Tibial nerve (tissue), 4 donors: ENCODE measurements around the gene FRY. TPM values are rescaled to one million over a fixed set of nuclear protein-coding genes. Genes with fewer than 3 reads are reported as not detected.

Experiments used
- DNase-seq, 2 donors: peaks; one replicate each; pipeline ENCODE4 v3.0.0-alpha.2; 2019; ENCODE audit warnings: low spot score in 2 of 2
- H3K27ac ChIP-seq, 4 donors: fragments of 200-600 bp; sonication (generic) in 3 of 4; one replicate each; pipeline ENCODE4 v1.5.1; 2017 to 2019; ENCODE audit warnings: mild to moderate bottlenecking in 1 of 4
- H3K27me3 ChIP-seq, 2 donors: fragments of 200-600 bp; sonication (generic) in 1 of 2; one replicate each; pipeline versions ENCODE4 v1.5.1 to v1.6.0; 2017 to 2019
- H3K36me3 ChIP-seq, 3 donors: fragments of 200-600 bp; sonication (generic); one replicate each; pipeline ENCODE4 v1.5.1; 2018 to 2019
- H3K4me1 ChIP-seq, 4 donors: fragments of 200-600 bp; sonication (generic) in 3 of 4; one replicate each; pipeline ENCODE4 v1.5.1; 2017 to 2019
- H3K4me3 ChIP-seq, 4 donors: fragments of 200-600 bp; sonication (generic) in 3 of 4; one replicate each; pipeline ENCODE4 v1.5.1; 2017 to 2019; ENCODE audit warnings: mild to moderate bottlenecking in 1 of 4, moderate library complexity in 1 of 4
- H3K9me3 ChIP-seq, 4 donors: fragments of 200-600 bp; sonication (generic) in 3 of 4; one replicate each; pipeline ENCODE4 v1.5.1; 2017 to 2019
- EP300 ChIP-seq, 2 donors: sonication (generic); formaldehyde crosslinking; IDR thresholded peaks; one replicate each; pipeline ENCODE4 v1.6.1; 2017; ENCODE audit warnings: antibody characterized with exemption in 2 of 2, mild to moderate bottlenecking in 1 of 2
- POLR2A ChIP-seq, 2 donors: fragments of 450-650 bp; IDR thresholded peaks; one replicate each; pipeline ENCODE4 v1.6.1; 2017; ENCODE audit warnings: antibody characterized with exemption in 2 of 2, mild to moderate bottlenecking in 2 of 2, moderate library complexity in 2 of 2
- WGBS, 2 donors: methylation state at CpG; one replicate each; pipeline ENCODE4 v1.1.5; 2018; 5-methylcytosine and 5-hydroxymethylcytosine counted together
- total RNA-seq, 4 donors: library from RNA; depleted of rRNA; stranded (reverse); fragments of >200 nt; gene quantifications; one replicate each; pipeline ENCODE4 v1.1.0, GENCODE V29; 2016
- TF ChIP-seq, protein P1 (sequence below), 5 experiments: fragments of 200-600 bp in 3 of 5; fragments of 450-650 bp in 2 of 5; sonication (generic) in 3 of 5; IDR thresholded peaks; one replicate each; pipeline ENCODE4 v1.5.1; 2016 to 2019; ENCODE audit warnings: antibody characterized with exemption in 5 of 5, mild to moderate bottlenecking in 3 of 5, moderate library complexity in 2 of 5

Gene FRY
- total RNA-seq, 4 donors from 2014 or later: 48.9 to 94.6 (median 75.8) TPM

- no peak for DNase-seq
- Histone ChIP-seq H3K36me3 (no peaks in the 10 kb centered on the region), H3K27ac (no peak overlapping the region), H3K4me1 (peaks cover 0 to 4% (median 0%) of the 10 kb centered on the region in 4 donors), H3K4me3 (no peak overlapping the region), H3K27me3 (no peaks in the 10 kb centered on the region), H3K9me3 (no peaks in the 10 kb centered on the region)
- WGBS, 2 donors: 83 to 86% methylated on average over 4 of the region's 4 CpGs
- TF ChIP-seq POLR2A (IDR thresholded peaks at IDR 0.05): no peak
- no peak for TF ChIP-seq EP300 (IDR thresholded peaks at IDR 0.05)
- TF ChIP-seq, protein P1, sequence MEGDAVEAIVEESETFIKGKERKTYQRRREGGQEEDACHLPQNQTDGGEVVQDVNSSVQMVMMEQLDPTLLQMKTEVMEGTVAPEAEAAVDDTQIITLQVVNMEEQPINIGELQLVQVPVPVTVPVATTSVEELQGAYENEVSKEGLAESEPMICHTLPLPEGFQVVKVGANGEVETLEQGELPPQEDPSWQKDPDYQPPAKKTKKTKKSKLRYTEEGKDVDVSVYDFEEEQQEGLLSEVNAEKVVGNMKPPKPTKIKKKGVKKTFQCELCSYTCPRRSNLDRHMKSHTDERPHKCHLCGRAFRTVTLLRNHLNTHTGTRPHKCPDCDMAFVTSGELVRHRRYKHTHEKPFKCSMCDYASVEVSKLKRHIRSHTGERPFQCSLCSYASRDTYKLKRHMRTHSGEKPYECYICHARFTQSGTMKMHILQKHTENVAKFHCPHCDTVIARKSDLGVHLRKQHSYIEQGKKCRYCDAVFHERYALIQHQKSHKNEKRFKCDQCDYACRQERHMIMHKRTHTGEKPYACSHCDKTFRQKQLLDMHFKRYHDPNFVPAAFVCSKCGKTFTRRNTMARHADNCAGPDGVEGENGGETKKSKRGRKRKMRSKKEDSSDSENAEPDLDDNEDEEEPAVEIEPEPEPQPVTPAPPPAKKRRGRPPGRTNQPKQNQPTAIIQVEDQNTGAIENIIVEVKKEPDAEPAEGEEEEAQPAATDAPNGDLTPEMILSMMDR (IDR thresholded peaks at IDR 0.05): no peak
Measured at GRCh38 chr13:32016631-32017030, 14.9 kb upstream of the FRY start.

GRCh38 chr13:32017474-32017873 is 14.1 kb upstream of the FRY start:
- TF ChIP-seq POLR2A (IDR thresholded peaks at IDR 0.05) (no peak), EP300 (IDR thresholded peaks at IDR 0.05) (no peak)
- TF ChIP-seq, protein P1 (IDR thresholded peaks at IDR 0.05): no peak
- Histone ChIP-seq H3K9me3 (no peaks in the 10 kb centered on the region), H3K27me3 (no peaks in the 10 kb centered on the region), H3K4me1 (peaks cover 0 to 13% (median 0%) of the 10 kb centered on the region in 4 donors), H3K4me3 (no peak overlapping the region), H3K36me3 (no peaks in the 10 kb centered on the region), H3K27ac (no peak overlapping the region)
- no peak for DNase-seq
- 86 to 90% methylated on average over 6 of the region's 6 CpGs for WGBS, 2 donors

DNA sequence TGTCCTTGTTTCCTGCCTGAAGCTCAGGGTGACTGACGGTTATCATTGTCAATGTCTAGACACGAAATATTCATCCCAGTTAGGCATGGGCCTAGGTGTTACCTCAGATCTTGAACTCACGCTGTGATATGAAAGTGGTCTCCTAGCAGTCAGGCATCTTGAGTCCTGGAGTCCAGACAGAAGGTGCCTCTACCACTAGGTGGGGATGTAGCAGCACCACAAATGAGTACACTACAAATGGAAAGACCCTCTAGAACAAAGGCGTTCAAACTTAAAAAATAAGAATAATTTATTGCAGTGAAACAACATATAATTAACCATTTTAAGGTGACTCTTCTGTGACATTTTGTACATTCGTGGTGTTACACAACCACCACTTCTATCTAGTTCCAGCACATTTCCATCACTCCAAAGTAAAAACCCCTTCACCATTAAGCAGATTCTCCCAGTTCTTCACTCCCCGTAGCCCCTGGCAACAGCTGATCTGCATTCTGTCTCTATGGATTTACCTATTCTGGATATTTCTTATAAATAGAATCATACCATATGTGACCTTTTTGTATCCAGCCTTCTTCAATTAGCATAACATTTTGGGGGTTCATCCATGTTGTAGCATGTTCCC is 11.9 kb upstream of the FRY start:
- DNase-seq: peak in 1 of 2 donors; percentile 67
- Histone ChIP-seq H3K27ac (no peak overlapping the region), H3K4me1 (peaks cover 0 to 17% (median 0%) of the 10 kb centered on the region in 4 donors), H3K36me3 (no peaks in the 10 kb centered on the region), H3K9me3 (no peaks in the 10 kb centered on the region), H3K4me3 (no peak overlapping the region), H3K27me3 (no peaks in the 10 kb centered on the region)
- WGBS, 2 donors: 38 to 41% methylated on average over 6 of the region's 6 CpGs
- TF ChIP-seq POLR2A (IDR thresholded peaks at IDR 0.05) (no peak), EP300 (IDR thresholded peaks at IDR 0.05) (no peak)
- TF ChIP-seq, protein P1 (IDR thresholded peaks at IDR 0.05): peak; percentile 32 to 64 (median 58)

DNA sequence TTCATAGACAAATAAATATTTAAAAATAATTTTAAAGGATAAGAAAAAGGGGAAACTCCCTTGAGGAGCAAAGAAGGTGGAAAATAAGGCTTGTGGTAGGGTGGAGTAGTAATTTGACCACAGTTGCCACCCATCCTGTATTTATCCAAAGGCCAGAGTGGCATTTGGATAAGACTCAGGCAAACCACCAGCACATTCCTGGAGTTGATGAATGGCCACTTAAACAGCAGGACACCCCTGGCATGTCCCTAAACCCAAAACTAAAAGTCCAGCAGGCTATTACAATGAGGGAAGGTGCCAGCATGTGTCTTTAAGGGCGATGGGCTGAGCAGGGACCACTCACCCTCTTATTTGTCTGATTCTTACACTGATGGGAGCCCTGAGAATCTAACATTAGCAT is 9.8 kb upstream of the FRY start:
- no peaks in the 10 kb centered on the region for H3K27me3 ChIP-seq
- TF ChIP-seq, protein P1 (IDR thresholded peaks at IDR 0.05): no peak
- TF ChIP-seq EP300 (IDR thresholded peaks at IDR 0.05): no peak
- no peak for TF ChIP-seq POLR2A (IDR thresholded peaks at IDR 0.05)
- no peaks in the 10 kb centered on the region for H3K36me3 ChIP-seq
- H3K4me1 ChIP-seq: peaks cover 0 to 17% (median 0%) of the 10 kb centered on the region in 4 donors
- WGBS, 2 donors: 64 to 79% methylated on average over 1 of the region's 1 CpG
- DNase-seq: no peak
- no peak overlapping the region for H3K4me3 ChIP-seq
- no peak overlapping the region for H3K27ac ChIP-seq
- H3K9me3 ChIP-seq: no peaks in the 10 kb centered on the region

- Histone ChIP-seq H3K27me3 (no peaks in the 10 kb centered on the region), H3K36me3 (no peaks in the 10 kb centered on the region), H3K9me3 (no peaks in the 10 kb centered on the region), H3K27ac (no peak overlapping the region), H3K4me1 (peaks cover 0 to 17% (median 0%) of the 10 kb centered on the region in 4 donors), H3K4me3 (no peak overlapping the region)
- no peak for DNase-seq
- WGBS, 2 donors: 20 to 36% methylated on average over 4 of the region's 4 CpGs
- no peak for TF ChIP-seq EP300 (IDR thresholded peaks at IDR 0.05)
- TF ChIP-seq, protein P1 (IDR thresholded peaks at IDR 0.05): no peak
- TF ChIP-seq POLR2A (IDR thresholded peaks at IDR 0.05): no peak
Measured at GRCh38 chr13:32022311-32022710, 9.3 kb upstream of the FRY start.
